SK-N-DZ (cell line): ENCODE results near the gene MRM1. TPM values are rescaled to one million over a fixed set of nuclear protein-coding genes. Genes with fewer than 3 reads are reported as not detected.

Experiments
- DNase-seq: peaks from one replicate; pipeline ENCODE4 v3.0.0-alpha.2; 2015; ENCODE audit warnings: low spot score
- polyA plus RNA-seq, 2 experiments: library from polyadenylated mRNA; depleted of rRNA; stranded (reverse); fragments of >200 nt; gene quantifications; 2 replicates each; pipeline ENCODE4 v1.2.3, GENCODE V29; 2014

The MRM1 gene, protein sequence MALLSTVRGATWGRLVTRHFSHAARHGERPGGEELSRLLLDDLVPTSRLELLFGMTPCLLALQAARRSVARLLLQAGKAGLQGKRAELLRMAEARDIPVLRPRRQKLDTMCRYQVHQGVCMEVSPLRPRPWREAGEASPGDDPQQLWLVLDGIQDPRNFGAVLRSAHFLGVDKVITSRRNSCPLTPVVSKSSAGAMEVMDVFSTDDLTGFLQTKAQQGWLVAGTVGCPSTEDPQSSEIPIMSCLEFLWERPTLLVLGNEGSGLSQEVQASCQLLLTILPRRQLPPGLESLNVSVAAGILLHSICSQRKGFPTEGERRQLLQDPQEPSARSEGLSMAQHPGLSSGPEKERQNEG
- 11.8 and 12.7 TPM in 2 replicates for polyA plus RNA-seq (2014; cell fraction: cytosol; rRNA removed)
- 13.3 and 17.6 TPM in 2 replicates for polyA plus RNA-seq (2014; cell fraction: nucleus; rRNA removed)

DNA sequence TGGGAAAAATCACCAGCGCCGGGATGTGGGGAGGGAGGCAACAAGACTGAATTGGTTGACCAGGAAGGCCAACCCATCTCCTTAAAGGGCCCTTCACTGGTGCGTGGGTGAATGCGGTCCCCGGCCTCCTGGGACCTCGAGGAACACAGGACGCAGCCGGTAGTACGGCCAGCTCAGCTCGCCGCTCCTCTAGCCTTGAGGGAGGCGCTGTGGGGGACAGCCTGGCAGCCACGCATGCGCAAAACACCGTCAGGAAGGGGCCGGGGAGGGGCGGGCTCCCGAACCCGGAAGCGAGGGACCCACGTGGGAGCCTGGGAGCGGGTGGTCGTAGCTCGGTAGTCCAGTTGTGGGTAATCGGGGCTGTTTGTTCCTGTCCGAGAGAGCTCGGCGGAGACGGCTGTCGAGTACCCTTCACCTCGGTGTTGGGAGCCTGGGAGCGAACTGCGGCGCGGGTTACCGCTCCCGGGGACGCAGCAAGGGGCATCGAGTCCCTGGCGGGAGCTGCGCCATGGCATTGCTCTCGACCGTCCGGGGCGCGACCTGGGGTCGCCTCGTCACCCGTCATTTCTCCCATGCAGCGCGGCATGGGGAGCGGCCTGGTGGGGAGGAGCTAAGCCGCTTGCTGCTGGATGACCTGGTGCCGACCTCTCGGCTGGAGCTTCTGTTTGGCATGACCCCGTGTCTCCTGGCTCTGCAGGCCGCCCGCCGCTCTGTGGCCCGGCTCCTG lies at the start of gene MRM1:
Gene MRM1 (plus strand): TSS at position 281 of the 727 bp plus-strand sequence. CDS start 228 bp downstream, at position 509.
- DNase-seq, result peak; percentile 92

DNA sequence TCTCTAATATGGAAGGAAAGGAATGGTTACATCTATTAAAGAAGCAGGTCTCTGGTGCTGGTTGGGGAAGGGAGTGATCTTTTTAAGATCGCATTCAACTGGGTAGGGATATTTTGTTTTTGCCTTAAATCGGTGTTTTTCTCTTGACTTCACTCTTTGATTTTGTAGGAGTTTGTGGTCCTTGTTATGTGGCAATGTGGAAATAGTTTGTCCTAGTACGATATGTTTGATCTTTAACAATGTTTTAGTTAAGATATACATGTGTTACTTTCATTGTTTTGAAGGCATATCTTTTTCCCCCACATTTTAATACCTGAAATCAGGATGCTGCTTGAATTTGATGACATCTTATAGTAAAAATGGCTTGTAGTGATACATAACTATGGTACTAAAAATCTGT lies 47.9 kb upstream of the MRM1 start:
- no peak for DNase-seq

DNA sequence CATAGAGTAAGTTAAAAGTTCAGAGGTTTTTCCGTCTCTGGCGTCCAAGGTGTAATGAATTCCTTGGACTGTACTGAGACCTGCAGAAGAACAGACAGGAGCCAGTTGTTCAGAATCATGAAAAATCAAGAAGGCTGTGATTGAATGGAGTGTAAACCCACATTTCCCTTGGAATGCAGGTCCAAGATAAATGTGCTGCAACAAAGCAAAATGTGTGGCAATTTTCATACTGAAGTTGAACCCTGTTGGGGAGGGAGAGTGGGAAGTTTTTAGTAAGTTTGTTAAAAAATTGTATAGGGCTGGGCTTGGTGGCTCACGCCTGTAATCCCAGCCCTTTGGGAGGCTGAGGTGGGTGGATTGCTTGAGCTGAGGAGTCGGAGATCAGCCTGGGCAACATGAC lies 35.3 kb upstream of the MRM1 start:
- DNase-seq, result no peak

DNA sequence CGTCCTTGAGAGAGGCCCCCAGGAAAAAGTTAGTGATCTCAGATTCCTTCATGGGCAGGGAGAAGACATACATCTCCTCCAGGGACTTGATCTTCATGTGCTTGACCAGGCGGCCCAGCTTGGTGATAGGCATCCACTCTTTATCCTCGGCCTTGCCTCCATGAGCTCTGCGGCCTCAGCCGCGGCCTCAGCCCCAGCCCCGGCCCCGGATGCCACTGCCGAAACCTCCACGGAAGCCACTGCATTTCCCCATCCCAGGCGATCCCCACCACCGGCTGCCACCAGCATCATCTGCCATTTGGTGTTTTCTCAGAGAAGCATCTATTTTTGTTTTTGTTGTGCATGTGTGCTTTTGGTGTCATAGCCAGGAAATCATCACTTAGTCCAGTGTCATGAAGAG lies 26.4 kb upstream of the MRM1 start:
- DNase-seq, result no peak

DNA sequence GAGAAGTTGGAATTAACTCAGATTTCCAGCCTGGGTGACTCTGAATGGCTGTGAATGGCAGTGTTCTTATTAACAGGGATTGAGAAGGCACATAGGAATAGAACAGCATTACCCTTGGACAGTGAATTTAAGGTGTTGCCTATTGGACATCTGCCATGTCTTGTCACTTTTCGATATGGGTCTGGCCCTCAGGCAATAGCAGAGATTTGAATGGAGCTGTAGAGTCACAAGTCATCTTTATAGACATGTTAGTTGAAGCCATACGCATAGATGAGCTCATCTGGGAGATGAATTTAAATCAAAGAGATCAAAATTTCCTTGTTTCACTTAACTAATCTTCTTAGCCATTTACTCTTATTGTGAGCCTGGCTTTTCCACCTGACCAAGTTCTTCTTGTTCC lies 24.6 kb upstream of the MRM1 start:
- no peak for DNase-seq

DNA sequence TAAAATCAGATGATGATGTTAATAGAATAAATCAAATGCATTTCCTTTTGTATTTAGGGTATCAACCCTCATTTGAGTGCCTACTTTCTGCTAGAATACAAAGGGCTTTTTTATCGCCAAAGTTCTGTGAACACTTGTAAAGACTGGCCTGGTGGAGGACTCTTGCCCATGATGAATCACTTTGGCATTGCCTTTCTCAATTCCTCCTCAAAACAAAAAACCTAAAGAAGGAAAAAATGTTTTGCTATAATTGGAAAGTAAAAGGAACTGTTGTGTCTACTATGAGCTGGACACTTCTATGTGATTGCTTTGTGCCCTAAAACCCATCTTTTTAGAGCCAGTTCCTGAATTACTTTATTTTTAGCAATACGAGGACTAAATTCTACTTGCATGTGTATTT lies 22.7 kb upstream of the MRM1 start:
- DNase-seq, result no peak

DNA sequence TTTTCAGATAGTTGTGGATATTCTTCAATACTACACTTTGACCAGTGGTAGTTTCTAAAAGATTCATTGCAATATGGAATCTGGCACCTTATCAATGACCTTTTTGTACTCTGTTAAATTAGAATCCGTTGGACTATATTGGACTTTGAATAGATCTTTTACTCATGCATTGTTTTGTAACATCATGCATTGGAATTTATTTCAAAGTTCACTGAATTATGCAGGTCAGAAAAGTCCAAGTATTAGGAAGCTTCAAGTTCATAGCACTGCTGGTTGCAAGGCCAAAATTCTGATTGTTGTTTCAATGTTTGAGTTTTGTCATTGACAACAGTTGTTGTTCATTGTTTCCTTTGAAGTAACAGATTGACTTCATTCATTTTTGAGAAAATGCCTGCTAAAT lies 17.6 kb upstream of the MRM1 start:
- no peak for DNase-seq

DNA sequence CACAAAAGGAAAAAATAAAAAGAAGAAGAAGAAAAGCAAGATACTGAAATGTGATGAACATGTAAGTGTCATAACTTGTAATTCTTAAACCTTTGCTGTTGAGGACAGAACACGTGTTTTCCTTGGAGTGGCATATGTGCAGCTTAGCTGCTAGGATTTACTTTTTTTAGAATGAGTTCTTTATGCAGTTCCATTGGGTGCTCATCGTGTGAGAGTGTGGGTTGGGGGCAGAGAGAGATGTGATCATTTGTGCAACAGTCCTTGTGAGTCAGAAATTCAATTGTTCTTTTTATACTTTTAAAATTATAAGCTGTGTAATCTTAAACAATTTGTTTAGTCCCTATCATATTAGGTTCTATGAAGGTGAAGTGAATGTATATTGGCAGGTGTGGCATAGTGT lies 15.2 kb upstream of the MRM1 start:
- no peak for DNase-seq

DNA sequence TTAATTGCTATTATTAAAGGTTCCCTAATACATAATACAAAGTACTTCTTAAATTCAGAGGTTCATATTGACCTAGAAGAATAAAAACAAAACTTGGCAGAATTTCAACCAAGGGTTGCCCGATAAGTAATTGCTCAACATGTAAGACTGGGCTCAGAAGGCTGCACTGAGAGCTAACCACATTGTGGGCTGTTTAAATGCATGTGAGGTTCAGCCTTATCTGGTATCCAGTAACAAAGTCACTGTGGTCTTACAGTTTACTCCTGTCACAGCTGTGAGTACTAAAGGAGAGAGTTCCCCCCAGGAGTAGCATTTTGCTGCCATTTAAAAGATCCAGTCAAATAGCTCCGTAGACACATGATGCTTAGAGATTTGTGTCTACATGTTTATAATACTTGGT lies 11.3 kb upstream of the MRM1 start:
- no peak for DNase-seq

DNA sequence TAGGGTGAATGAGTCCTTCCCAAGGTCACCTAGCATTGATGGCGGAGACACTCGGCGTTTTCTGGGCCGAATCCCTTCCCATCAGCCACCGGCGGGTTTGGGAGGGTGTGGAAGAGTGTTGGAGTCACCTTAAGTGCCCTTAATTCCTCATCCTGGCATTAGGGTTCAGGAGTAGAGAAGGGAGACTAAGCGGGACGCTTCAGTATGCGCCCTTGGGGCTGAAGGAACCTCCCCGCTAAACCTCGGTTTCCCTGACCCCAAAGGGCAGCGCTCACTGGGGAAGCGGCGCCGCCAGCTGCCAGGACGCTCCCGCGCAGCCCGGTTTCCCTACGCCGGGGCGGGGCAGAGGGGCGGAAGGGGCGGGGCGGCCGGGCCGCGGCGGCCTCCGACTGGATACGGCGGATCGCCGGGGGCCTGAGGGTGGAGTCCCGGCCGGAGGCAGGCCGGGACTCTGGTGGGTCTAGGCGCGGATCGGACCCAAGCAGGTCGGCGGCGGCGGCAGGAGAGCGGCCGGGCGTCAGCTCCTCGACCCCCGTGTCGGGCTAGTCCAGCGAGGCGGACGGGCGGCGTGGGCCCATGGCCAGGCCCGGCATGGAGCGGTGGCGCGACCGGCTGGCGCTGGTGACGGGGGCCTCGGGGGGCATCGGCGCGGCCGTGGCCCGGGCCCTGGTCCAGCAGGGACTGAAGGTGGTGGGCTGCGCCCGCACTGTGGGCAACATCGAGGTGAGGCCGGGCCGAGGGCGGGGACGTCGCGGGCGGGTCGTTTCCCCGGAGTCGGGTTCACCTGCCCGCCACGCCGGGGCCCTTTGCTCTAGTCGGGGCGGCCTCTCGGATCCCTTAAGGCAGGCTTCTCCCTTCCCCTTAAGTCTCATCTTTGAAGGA lies 9.7 kb upstream of the MRM1 start, which contains the start of gene DHRS11:
Gene DHRS11 (plus strand): TSS at position 446 of the 882 bp plus-strand sequence. CDS start 131 bp downstream, at position 577.
- DNase-seq, result peak; percentile 73

DNA sequence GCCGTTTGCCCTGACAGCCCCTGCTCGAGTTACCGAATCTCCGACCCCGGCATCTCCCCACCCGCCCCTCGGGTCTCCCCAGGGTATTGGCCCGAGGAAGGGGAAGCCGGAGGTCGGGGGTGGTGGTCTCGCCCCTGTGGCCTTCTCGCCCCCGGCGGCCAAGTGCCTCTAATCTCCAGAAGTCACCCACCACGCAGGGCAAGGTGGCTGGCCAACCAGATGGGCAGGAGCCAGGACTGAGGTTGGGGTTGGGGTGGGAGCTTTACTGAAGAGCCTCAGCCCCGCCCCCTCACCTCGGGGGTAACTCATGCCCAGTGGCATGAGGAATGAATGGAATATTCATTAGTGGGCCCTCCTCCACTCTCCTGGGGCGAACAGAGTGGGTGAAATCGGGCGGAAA lies 9.1 kb upstream of the MRM1 start:
- DNase-seq, result no peak

DNA sequence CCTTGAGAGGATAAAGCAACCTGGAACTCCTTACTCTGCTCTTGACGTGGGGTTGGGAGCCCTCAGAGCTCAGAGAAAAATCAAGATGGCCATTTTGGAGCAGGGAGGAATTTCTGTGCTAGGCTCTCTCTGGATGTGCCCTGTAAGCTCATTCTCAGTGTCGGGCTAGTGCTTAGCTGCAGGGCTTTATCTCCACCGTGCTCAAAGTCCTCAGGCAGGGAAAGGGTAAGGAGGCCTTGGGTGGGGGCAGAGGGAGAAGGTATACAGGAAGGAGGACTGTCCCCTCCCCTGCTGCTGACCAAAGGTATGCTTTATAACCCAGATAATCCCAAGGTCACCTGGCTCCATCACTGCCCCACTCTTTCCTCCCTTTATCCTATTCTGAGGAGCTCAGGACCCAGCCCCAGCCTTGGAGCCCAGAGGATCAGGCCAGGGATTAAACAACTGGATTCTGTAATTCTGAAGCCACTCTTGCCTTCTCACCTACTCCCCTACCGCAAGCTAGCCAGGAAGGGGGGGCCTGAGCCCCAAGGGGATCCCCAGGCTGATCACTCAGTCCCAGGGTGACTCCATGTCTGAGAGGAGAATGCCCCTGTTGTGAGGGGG lies 8.6 kb upstream of the MRM1 start:
- no peak for DNase-seq

DNA sequence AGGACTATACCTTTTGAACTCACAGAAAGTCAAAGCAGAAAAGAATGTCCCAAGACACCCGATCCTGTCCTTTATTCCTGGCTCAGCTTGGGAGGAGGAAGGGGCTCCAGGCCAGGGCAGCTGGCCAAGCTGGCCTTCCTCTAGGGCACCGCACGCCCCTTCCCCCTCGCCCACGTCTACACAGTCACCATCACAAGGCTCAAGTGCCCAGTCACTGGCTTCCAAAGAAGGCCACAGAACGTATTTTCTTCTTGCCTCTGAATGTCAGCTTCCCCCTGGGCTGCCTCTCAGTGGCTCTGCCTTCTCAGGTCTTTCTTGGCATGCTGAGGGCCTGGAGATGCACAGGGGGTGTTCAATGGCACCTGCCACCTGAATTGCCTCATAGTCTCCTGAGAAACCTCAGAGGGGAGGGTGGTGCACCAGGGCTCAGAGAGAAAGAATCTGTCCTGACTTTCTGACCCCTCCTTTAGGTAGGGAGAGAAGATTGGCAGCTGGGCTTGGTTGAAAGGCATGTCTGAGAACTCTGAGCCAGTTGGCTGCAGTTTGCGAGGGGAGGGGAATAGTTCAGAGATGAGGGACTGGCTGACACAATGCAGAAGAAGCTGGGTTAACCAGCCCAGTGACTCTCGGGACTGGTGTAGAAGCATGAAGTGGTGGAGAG lies 7.6 kb upstream of the MRM1 start:
- DNase-seq, result no peak

DNA sequence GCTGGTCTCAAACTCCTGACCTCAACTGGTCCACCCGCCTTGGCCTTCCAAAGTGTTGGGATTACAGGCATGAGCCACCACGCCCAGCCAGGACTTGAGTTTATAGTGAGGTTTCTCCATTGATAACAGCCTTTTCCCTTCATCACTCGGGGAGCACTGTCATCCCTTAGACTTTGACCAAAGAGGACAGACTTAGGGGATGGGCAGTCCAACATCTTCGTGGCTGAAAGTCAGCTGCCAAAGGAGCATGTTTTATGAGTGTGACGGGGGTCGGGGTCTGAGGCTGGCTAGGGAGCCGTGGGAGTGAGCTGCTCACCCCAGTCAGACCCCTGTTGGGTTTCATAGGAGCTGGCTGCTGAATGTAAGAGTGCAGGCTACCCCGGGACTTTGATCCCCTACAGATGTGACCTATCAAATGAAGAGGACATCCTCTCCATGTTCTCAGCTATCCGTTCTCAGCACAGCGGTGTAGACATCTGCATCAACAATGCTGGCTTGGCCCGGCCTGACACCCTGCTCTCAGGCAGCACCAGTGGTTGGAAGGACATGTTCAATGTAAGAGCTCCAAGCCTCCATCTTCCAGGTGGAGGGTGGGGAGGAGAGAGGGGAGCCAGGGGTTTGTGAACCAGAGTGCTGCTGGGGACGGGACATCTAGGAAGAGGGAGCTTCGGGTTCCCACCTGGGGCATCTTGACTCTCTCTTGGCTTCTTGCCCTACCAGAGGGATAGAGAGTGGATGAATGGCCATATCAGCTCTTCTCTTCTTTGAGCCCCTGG lies 6.6 kb upstream of the MRM1 start:
- DNase-seq, result no peak

DNA sequence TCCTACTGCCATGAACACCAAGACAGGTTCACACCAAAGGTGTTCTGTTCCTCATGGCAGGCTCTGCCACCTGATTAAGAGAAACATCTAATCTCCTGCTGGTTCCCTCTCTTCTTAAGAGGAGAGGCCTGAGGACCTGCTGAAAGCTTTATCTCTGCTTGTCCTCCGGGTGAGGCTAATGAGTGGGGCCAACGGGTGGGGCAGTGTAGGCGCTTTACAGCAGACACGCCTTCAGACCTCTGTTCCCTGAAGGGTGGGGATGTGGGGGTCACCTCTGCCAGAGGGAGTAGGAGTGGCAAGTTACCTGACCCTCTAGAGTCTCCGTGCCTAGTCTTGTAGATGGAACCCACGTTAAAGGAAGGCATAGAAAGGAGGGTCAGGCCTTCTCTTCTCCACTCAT lies 4.2 kb upstream of the MRM1 start:
- DNase-seq, result no peak

DNA sequence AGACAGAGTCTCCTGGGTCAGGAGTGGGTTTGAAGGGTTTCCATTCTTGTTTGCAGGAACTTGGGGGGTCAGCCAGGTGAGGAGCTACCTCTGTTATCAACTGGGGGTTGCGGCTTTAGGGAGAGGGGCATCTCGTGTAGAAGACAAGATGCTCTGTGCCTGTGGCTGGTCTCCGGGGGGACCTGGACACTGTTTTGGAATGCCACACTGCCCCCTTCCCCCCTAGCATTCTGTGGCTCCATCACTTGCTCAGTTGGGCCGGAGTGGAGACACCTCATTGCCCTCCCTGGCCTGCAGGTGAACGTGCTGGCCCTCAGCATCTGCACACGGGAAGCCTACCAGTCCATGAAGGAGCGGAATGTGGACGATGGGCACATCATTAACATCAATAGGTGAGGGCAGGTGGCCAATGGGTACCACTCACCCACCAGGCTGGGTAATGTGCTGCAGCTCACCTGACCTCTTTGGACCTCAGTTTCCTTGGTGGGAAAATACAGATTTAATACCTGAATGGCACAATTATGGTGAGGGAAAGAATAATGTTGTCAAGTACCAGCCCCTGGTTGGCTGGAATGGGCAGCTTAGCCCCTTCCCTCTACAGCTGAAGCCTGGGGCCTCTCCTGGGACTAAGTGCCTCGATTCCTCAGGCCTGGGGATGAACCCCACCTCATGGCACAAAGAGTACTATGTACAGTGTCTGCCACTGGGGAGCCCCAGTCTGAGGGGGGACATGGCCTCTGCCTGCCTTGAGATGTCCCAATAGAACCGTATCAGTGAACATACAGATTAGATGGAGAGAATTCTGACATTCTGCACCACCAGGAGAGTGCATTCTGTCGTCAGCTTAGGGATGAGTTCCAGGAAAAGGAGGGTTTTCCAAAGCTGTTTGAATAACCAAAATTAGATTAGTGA lies 3.3 kb upstream of the MRM1 start:
- DNase-seq, result no peak

DNA sequence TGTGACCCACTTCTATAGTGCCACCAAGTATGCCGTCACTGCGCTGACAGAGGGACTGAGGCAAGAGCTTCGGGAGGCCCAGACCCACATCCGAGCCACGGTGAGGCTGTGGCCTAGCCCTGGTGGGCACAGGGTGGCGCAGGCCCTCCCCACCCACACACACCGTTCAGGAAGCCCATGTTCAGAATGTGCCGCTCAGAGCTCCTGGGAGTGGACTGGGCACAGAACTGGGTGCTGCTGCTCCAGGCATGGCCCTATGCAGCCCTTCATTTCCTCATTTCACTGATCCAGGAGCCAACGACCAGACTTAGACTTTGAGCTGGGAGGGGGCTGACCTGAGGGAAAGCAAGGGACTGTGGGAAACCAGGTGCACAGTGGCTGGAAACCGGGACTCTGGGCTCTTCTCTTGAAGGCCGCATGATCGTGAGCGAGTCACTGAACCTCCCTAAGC lies 2.4 kb upstream of the MRM1 start:
- no peak for DNase-seq

DNA sequence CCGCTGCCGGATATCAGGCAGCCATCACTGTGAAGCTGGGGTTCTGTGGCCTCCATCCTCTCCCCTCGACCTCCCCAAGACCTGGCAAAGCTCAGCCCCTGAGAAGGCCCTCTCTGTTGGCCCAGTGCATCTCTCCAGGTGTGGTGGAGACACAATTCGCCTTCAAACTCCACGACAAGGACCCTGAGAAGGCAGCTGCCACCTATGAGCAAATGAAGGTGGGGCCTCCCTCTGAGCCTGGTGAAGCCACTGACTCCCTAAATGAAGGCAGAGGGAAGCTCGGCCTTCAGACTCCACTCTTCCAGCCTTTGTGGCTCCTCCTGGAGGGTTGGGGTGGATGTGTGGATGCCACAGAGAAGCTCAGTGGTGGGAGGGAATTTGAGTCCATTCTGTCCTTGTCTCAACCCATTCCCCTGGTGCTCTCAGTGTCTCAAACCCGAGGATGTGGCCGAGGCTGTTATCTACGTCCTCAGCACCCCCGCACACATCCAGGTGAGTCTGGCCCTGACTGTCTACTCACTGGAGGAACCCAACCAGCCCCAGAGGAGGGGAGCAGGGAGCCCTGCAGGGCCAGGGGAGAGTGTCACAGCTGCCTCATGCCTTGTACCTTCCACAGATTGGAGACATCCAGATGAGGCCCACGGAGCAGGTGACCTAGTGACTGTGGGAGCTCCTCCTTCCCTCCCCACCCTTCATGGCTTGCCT lies 1.7 kb upstream of the MRM1 start:
- no peak for DNase-seq
